GM12801 (cell line): Measurements from ENCODE around the gene AP1S3.

Experiments
- CTCF ChIP-seq: IDR thresholded peaks from one replicate; pipeline ENCODE4 v1.5.1; 2011; ENCODE audit warnings: control low read depth; ENCODE audit not compliant: insufficient read length; ENCODE audit errors: extremely low read depth

AP1S3 gene

GRCh38 chr2:223781560-223781959 lies 55.8 kb downstream of the AP1S3 start:
- TF ChIP-seq CTCF = no peak

- TF ChIP-seq CTCF = no peak
Measured at GRCh38 chr2:223779877-223780276, 57.5 kb downstream of the AP1S3 start.

- no peak for TF ChIP-seq CTCF
Measured at GRCh38 chr2:223774193-223774592, 63.2 kb downstream of the AP1S3 start.

- no peak for TF ChIP-seq CTCF
Measured at GRCh38 chr2:223772363-223772762, 65.0 kb downstream of the AP1S3 start.

- no peak for TF ChIP-seq CTCF
Measured at GRCh38 chr2:223771475-223771874, 65.9 kb downstream of the AP1S3 start.

GRCh38 chr2:223768179-223768578 lies 69.2 kb downstream of the AP1S3 start:
- TF ChIP-seq CTCF = no peak

- TF ChIP-seq CTCF = no peak
Measured at GRCh38 chr2:223767341-223767740, 70.0 kb downstream of the AP1S3 start.
